Measurements from ENCODE around the gene HHATL. TPM values are rescaled to one million over a fixed set of nuclear protein-coding genes. Genes with fewer than 3 reads are reported as not detected.

Gene HHATL
- total and polyA plus RNA-seq, 9 donors = 18.1 to 67.7 (median 45.9) TPM

GRCh38 chr3:42714171-42714852, 11.7 kb upstream of the HHATL start:
- no peaks in the 10 kb centered on the region for H3K36me3 ChIP-seq (ENCODE audit: control insufficient read depth, insufficient read depth, low read length)
- WGBS (ENCODE audit: insufficient coverage) = no CpG with 5 or more reads among the region's 4 CpGs
- H3K27me3 ChIP-seq (ENCODE audit: control insufficient read depth, insufficient read depth, low read length) = no peaks in the 10 kb centered on the region

DNA sequence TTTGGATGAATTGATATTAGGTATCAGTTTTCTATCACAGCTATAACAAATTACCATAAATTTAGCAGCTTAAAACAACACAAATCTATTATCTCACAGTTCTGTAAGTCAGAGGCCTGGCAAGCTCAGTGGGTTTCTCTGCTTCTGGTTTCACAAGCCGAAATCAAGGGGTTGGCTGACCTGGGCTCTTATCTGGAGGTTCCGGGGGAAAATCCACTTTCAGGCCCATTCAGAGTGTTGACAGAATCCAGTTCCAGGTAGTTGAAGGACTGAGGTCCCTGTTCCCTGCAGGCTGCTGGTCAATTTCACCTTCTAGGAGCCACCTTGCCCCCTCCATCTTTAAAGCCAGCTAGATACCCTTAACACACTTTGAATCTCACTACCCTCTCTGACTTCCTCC, 11.1 kb upstream of the HHATL start:
- no peak overlapping the region for H3K4me3 ChIP-seq (ENCODE audit: low read length)
- no peaks in the 10 kb centered on the region for H3K4me1 ChIP-seq (ENCODE audit: control insufficient read depth, insufficient read depth, low read length)
- WGBS (ENCODE audit: insufficient coverage) = 58% methylated on average over 2 of the region's 2 CpGs
- DNase-seq = no peak
- no peaks in the 10 kb centered on the region for H3K27me3 ChIP-seq (ENCODE audit: control insufficient read depth, insufficient read depth, low read length)
- no peak overlapping the region for H3K27ac ChIP-seq (ENCODE audit: low read length)
- no peaks in the 10 kb centered on the region for H3K36me3 ChIP-seq (ENCODE audit: control insufficient read depth, insufficient read depth, low read length)
- no peaks in the 10 kb centered on the region for H3K9me3 ChIP-seq (replicated peaks; ENCODE audit: control insufficient read depth, low read depth, low read length)

More at GRCh38 chr3:42714171-42714852, 11.7 kb upstream of the HHATL start:
- H3K27ac ChIP-seq (ENCODE audit: low read length) = no peak overlapping the region
- H3K9me3 ChIP-seq (replicated peaks; ENCODE audit: control insufficient read depth, low read depth, low read length) = no peaks in the 10 kb centered on the region
- no peaks in the 10 kb centered on the region for H3K4me1 ChIP-seq (ENCODE audit: control insufficient read depth, insufficient read depth, low read length)
- DNase-seq = no peak
- H3K4me3 ChIP-seq (ENCODE audit: low read length) = no peak overlapping the region

GRCh38 chr3:42712688-42713372, 10.2 kb upstream of the HHATL start:
- no peaks in the 10 kb centered on the region for H3K36me3 ChIP-seq (ENCODE audit: control insufficient read depth, insufficient read depth, low read length)
- no peaks in the 10 kb centered on the region for H3K9me3 ChIP-seq (replicated peaks; ENCODE audit: control insufficient read depth, low read depth, low read length)
- no peak overlapping the region for H3K4me3 ChIP-seq (ENCODE audit: low read length)
- 20% methylated on average over 1 of the region's 5 CpGs for WGBS (ENCODE audit: insufficient coverage)
- no peak for DNase-seq
- no peaks in the 10 kb centered on the region for H3K4me1 ChIP-seq (ENCODE audit: control insufficient read depth, insufficient read depth, low read length)
- no peaks in the 10 kb centered on the region for H3K27me3 ChIP-seq (ENCODE audit: control insufficient read depth, insufficient read depth, low read length)
- H3K27ac ChIP-seq (ENCODE audit: low read length) = no peak overlapping the region

- 100% methylated on average over 1 of the region's 4 CpGs for WGBS (ENCODE audit: insufficient coverage)
- Histone ChIP-seq H3K4me1 (ENCODE audit: control insufficient read depth, insufficient read depth, low read length) (no peaks in the 10 kb centered on the region), H3K4me3 (ENCODE audit: low read length) (no peak overlapping the region), H3K36me3 (ENCODE audit: control insufficient read depth, insufficient read depth, low read length) (no peaks in the 10 kb centered on the region), H3K27ac (ENCODE audit: low read length) (no peak overlapping the region), H3K9me3 (replicated peaks; ENCODE audit: control insufficient read depth, low read depth, low read length) (no peaks in the 10 kb centered on the region), H3K27me3 (ENCODE audit: control insufficient read depth, insufficient read depth, low read length) (no peaks in the 10 kb centered on the region)
- no peak for DNase-seq
Measured at GRCh38 chr3:42712344-42712648, 9.7 kb upstream of the HHATL start.

DNA sequence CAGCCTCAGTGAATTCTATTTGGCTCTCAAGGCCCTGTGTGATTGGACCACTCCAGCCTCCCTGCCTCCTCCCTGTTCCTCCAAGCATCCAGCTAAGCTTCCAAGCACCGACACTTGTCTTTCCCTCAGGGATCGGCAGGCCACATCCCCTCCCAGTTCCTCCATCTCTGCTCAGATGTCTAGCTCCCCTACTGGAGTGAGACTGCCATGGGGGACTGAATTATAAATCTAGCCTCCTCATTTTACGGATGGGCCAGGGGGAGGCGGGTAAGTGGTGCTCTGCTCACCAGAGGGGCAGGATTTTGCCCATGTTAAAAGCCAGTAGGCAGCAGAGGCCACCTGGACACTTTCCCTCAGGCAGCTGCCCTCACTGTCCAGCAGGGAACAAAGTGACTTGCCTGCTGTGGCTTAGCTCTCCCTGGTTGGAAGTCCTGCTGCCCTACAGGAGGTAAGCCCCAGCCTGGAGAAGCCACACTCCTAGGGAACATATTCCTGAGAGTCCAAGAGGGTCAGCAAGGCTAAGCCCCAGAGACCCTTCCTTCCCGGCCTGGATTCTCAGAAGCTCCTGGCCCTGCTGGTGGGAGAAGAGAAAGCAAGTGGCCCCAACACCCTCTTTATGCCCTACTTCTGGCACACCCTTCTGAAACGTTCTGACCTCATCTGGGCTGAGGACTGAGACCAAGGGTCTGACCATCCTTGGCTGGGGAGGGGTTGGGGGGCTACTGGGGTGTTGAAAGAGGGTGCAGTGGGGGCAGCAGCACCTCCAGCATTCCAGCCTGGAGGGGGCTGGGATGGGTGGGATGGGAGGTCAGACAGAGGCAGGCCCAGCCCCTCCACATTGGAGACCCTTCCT, 9.1 kb upstream of the HHATL start:
- H3K36me3 ChIP-seq (ENCODE audit: control insufficient read depth, insufficient read depth, low read length) = no peaks in the 10 kb centered on the region
- no peak overlapping the region for H3K4me3 ChIP-seq (ENCODE audit: low read length)
- H3K4me1 ChIP-seq (ENCODE audit: control insufficient read depth, insufficient read depth, low read length) = no peaks in the 10 kb centered on the region
- H3K9me3 ChIP-seq (replicated peaks; ENCODE audit: control insufficient read depth, low read depth, low read length) = no peaks in the 10 kb centered on the region
- no peak overlapping the region for H3K27ac ChIP-seq (ENCODE audit: low read length)
- 50% methylated on average over 4 of the region's 6 CpGs for WGBS (ENCODE audit: insufficient coverage)
- H3K27me3 ChIP-seq (ENCODE audit: control insufficient read depth, insufficient read depth, low read length) = no peaks in the 10 kb centered on the region
- no peak for DNase-seq

DNA sequence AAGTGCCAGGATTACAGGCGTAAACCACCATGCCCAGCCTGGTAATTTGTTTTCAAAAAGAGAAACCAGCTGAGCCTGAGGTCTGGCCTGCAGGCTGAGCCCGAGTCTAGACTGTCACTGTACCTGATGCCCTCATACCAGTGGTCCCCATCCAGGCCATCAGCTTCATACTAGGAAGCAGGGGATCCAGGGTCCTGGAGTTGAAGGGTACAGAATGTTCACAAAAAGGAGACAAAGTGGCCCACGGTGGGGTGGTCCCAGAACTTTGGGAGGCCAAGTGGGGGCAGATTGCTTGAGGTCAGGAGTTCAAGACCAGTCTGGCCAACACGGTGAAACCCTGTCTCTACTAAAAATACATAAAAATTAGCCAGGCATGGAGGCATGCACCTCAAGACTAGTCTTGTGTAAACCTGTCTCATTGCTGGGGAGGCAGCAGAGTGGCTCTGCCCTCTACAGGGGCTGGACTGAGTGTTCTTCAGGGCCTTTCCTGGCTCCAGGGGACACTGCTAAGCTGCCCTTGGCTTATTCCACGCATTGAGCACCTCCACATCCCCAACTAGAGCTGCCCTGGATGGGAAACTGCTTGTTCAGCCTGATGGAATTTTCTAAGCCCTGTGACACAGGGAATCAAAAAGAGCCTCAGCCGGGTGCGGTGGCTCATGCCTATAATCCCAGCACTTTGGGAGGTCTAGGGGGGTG, 7.9 kb upstream of the HHATL start:
- no peaks in the 10 kb centered on the region for H3K9me3 ChIP-seq (replicated peaks; ENCODE audit: control insufficient read depth, low read depth, low read length)
- WGBS (ENCODE audit: insufficient coverage) = 51% methylated on average over 4 of the region's 7 CpGs
- H3K4me1 ChIP-seq (ENCODE audit: control insufficient read depth, insufficient read depth, low read length) = peaks cover 3% of the 10 kb centered on the region
- H3K27ac ChIP-seq (ENCODE audit: low read length) = no peak overlapping the region
- no peaks in the 10 kb centered on the region for H3K36me3 ChIP-seq (ENCODE audit: control insufficient read depth, insufficient read depth, low read length)
- DNase-seq = no peak
- H3K4me3 ChIP-seq (ENCODE audit: low read length) = no peak overlapping the region
- H3K27me3 ChIP-seq (ENCODE audit: control insufficient read depth, insufficient read depth, low read length) = no peaks in the 10 kb centered on the region

DNA sequence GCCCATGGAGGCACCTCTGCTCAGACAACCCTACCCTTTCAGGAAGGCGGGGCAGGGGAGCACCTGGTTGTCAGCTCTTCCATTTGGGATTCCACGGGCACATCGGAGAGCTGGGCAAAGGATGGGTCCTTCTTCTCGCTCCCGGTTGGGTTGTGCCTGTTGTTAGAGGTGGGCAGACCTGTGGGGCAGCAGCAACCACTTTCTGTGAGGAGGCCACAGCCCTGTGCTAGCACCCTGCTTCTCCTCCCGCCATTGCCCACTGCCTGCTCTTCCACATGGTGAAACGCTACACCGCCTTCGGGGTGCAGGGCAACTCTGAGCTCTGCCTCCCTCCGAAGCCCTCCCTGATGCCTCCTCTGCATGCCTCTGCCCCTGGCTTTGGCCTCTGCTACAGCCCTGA, 7.0 kb upstream of the HHATL start:
- WGBS (ENCODE audit: insufficient coverage) = 86% methylated on average over 9 of the region's 10 CpGs
- no peak for DNase-seq
- no peak overlapping the region for H3K4me3 ChIP-seq (ENCODE audit: low read length)
- H3K27me3 ChIP-seq (ENCODE audit: control insufficient read depth, insufficient read depth, low read length) = no peaks in the 10 kb centered on the region
- H3K36me3 ChIP-seq (ENCODE audit: control insufficient read depth, insufficient read depth, low read length) = no peaks in the 10 kb centered on the region
- H3K27ac ChIP-seq (ENCODE audit: low read length) = no peak overlapping the region
- no peaks in the 10 kb centered on the region for H3K9me3 ChIP-seq (replicated peaks; ENCODE audit: control insufficient read depth, low read depth, low read length)
- H3K4me1 ChIP-seq (ENCODE audit: control insufficient read depth, insufficient read depth, low read length) = peaks cover 6% of the 10 kb centered on the region

GRCh38 chr3:42708611-42709151, 6.1 kb upstream of the HHATL start:
- H3K4me3 ChIP-seq (ENCODE audit: low read length) = no peak overlapping the region
- no peaks in the 10 kb centered on the region for H3K27me3 ChIP-seq (ENCODE audit: control insufficient read depth, insufficient read depth, low read length)
- H3K27ac ChIP-seq (ENCODE audit: low read length) = no peak overlapping the region
- H3K36me3 ChIP-seq (ENCODE audit: control insufficient read depth, insufficient read depth, low read length) = no peaks in the 10 kb centered on the region
- H3K4me1 ChIP-seq (ENCODE audit: control insufficient read depth, insufficient read depth, low read length) = peaks cover 15% of the 10 kb centered on the region
- 87% methylated on average over 10 of the region's 10 CpGs for WGBS (ENCODE audit: insufficient coverage)
- no peak for DNase-seq
- H3K9me3 ChIP-seq (replicated peaks; ENCODE audit: control insufficient read depth, low read depth, low read length) = no peaks in the 10 kb centered on the region

DNA sequence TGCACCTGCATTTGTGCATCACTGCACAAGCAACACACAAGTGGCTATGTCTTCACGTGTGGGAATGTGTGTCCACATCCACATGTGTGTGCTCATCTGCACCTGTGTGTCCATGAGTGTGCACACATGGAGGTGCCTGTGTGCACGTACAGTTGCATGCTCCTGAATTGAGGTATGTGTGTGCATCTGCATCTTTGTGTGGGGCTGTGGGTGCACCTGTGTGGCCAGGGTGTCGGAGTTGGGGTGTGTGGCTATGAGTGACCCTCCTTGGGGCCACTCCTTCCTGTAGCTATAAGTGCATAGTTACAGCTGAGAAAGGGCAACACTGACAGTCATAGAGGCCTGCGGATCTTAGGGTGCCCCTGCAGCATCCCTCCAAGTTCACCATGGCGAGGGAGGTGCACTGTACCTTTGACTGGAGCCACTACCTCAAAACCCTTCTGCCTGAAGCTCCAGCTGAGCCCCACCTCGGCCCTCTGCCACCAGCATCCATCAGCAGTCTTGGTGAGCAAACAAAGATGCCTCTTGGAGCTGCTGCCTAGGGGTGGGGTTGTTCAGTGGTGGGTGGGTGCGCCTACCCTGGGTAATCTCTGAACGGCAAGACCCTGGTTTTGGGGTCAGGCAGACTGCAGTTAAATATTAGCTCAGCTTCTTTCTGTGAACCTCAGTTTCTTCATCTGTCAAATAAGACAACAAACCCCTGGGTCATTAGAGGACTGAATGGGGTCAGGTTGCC, 5.2 kb upstream of the HHATL start:
- H3K36me3 ChIP-seq (ENCODE audit: control insufficient read depth, insufficient read depth, low read length) = no peaks in the 10 kb centered on the region
- no peak overlapping the region for H3K4me3 ChIP-seq (ENCODE audit: low read length)
- H3K4me1 ChIP-seq (ENCODE audit: control insufficient read depth, insufficient read depth, low read length) = peaks cover 24% of the 10 kb centered on the region
- DNase-seq = no peak
- no peaks in the 10 kb centered on the region for H3K27me3 ChIP-seq (ENCODE audit: control insufficient read depth, insufficient read depth, low read length)
- no peak overlapping the region for H3K27ac ChIP-seq (ENCODE audit: low read length)
- H3K9me3 ChIP-seq (replicated peaks; ENCODE audit: control insufficient read depth, low read depth, low read length) = no peaks in the 10 kb centered on the region
- 72% methylated on average over 4 of the region's 8 CpGs for WGBS (ENCODE audit: insufficient coverage)

Measured in muscle of leg (tissue), 11 donors.